HepG2 (cell line): ENCODE data around the gene PRPSAP1. TPM values are rescaled to one million over a fixed set of nuclear protein-coding genes. Genes with fewer than 3 reads are reported as not detected.
A peak's percentile ranks its signal among the peaks of the same experiment; 100 is the strongest.

ENCODE experiments used
- BRD4 ChIP-seq: sonication (generic); formaldehyde crosslinking; IDR thresholded peaks from 2 replicates; pipeline ENCODE4 v1.4.0; 2020; ENCODE audit warnings: missing genetic modification reagents
- CAMTA2 ChIP-seq: sonication (generic); formaldehyde crosslinking; IDR thresholded peaks from 2 replicates; pipeline ENCODE4 v1.4.0; 2020; ENCODE audit warnings: mild to moderate bottlenecking, missing genetic modification reagents, borderline replicate concordance
- FOXP1 ChIP-seq, 2 experiments: fragments of 450-650 bp in 1 of 2; IDR thresholded peaks; 2 replicates each; pipeline ENCODE4 v1.6.1; 2017 to 2018; ENCODE audit warnings: antibody characterized with exemption in 1 of 2
- GATAD1 ChIP-seq: IDR thresholded peaks from 2 replicates; pipeline ENCODE4 v1.6.1; 2016; ENCODE audit warnings: missing genetic modification reagents, missing compliant biosample characterization
- HNRNPL ChIP-seq: fragments of 200-400 bp; formaldehyde crosslinking; IDR thresholded peaks from 2 replicates; pipeline ENCODE4 v1.6.1; 2017; ENCODE audit warnings: mild to moderate bottlenecking, low read depth, low read length
- PAX8 ChIP-seq: sonication (generic); formaldehyde crosslinking; IDR thresholded peaks from 2 replicates; pipeline ENCODE4 v1.8.0; 2022; ENCODE audit warnings: mild to moderate bottlenecking, missing genetic modification reagents, borderline replicate concordance
- PCBP1 ChIP-seq: fragments of 200-400 bp; formaldehyde crosslinking; IDR thresholded peaks from 2 replicates; pipeline ENCODE4 v1.6.1; 2017; ENCODE audit warnings: mild to moderate bottlenecking, low read depth, low read length, borderline replicate concordance
- SOX5 ChIP-seq: IDR thresholded peaks from 2 replicates; pipeline ENCODE4 v1.6.1; 2016; ENCODE audit warnings: borderline replicate concordance
- ZNF205 ChIP-seq: IDR thresholded peaks from 2 replicates; pipeline ENCODE4 v1.6.1; 2018; ENCODE audit warnings: missing biosample characterization, missing genetic modification reagents
- ZNF446 ChIP-seq: sonication (generic); formaldehyde crosslinking; IDR thresholded peaks from 2 replicates; pipeline ENCODE4 v1.5.0; 2020; ENCODE audit warnings: mild to moderate bottlenecking, missing genetic modification reagents
- ZNF678 ChIP-seq: sonication (generic); formaldehyde crosslinking; IDR thresholded peaks from 2 replicates; pipeline ENCODE4 v1.4.0; 2020; ENCODE audit warnings: mild to moderate bottlenecking, missing genetic modification reagents
- ZNF761 ChIP-seq: sonication (generic); formaldehyde crosslinking; conservative IDR thresholded peaks from 2 replicates; pipeline ENCODE4 v1.4.0; 2020; ENCODE audit warnings: mild to moderate bottlenecking, missing genetic modification reagents
- polyA plus RNA-seq, 8 experiments: library from polyadenylated mRNA; depleted of rRNA in 3 of 8; stranded (reverse) in 7 of 8; unstranded in 1 of 8; fragments of >200 nt; fragmentation: Illumina TruSeq in 4 of 8; extraction: Trizol in 4 of 8; gene quantifications; 2 replicates each; pipeline versions ENCODE4 v1.2.1 to v1.2.3, GENCODE V29; 2011 to 2016; ENCODE audit warnings: low read depth in 4 of 8, missing spikeins in 1 of 8, mixed read lengths in 1 of 8; ENCODE audit not compliant: insufficient read depth in 1 of 8
- total RNA-seq, 5 experiments: library from RNA; depleted of rRNA; stranded (reverse); fragments of >200 nt; fragmentation: Illumina TruSeq; extraction: Trizol; gene quantifications; 2 replicates each; pipeline ENCODE4 v1.2.3, GENCODE V29; 2016; ENCODE audit warnings: low read depth in 1 of 5
- TF ChIP-seq, protein P1 (sequence below): IDR thresholded peaks from 2 replicates; pipeline ENCODE4 v1.6.1; 2016; ENCODE audit warnings: control low read depth
- TF ChIP-seq, protein P2 (sequence below): IDR thresholded peaks from 2 replicates; pipeline ENCODE4 v1.6.1; 2012; ENCODE audit warnings: inconsistent platforms
- TF ChIP-seq, protein P3 (sequence below): sonication (generic); formaldehyde crosslinking; IDR thresholded peaks from 2 replicates; pipeline ENCODE4 v1.4.0; 2020; ENCODE audit warnings: missing genetic modification reagents, mild to moderate bottlenecking, borderline replicate concordance
- TF ChIP-seq, protein P4 (sequence below): sonication (generic); formaldehyde crosslinking; IDR thresholded peaks from 2 replicates; pipeline ENCODE4 v1.5.1; 2020; ENCODE audit warnings: missing genetic modification reagents, mild to moderate bottlenecking, borderline replicate concordance
- TF ChIP-seq, protein P5 (sequence below): IDR thresholded peaks from 2 replicates; pipeline ENCODE4 v1.6.1; 2016
- TF ChIP-seq, protein P6 (sequence below): sonication (generic); formaldehyde crosslinking; IDR thresholded peaks from 2 replicates; pipeline ENCODE4 v1.5.0; 2020; ENCODE audit warnings: missing genetic modification reagents
- TF ChIP-seq, protein P7 (sequence below): sonication (generic); formaldehyde crosslinking; IDR thresholded peaks from 2 replicates; pipeline ENCODE4 v1.4.0; 2020; ENCODE audit warnings: mild to moderate bottlenecking, low read depth, missing genetic modification reagents

PRPSAP1 gene
- total and polyA plus RNA-seq, 2 of the 13 experiments (the other 11 are each of a cell fraction or from before 2014, with no cell fraction given), result 91.1 to 314 TPM

DNA sequence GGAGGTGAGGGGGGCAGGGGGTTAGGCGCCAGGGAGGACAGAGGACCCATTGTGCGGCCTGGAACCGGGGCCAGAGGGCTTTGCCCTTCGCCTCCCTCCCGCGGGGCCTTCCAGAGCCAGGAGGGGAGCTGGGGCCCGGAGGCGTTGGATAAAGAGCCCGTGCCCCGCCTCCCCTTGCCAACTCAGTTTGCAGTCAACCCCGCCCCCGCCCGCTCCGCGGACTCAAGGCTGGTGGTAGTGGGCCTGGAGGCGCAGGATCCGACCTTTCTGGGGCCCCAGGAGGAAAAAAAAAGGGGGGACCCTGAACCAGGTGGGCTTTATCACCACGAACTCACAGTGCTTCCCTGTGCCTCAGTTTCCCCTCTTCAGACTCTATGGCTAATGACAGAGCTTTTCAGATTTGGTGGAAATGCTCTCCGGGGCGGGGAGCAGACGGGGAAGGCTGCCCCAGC is 28.7 kb upstream of the PRPSAP1 start (continued):
- TF ChIP-seq PAX8 (CRISPR knock-in tag) (no peak), GATAD1 (CRISPR knock-in tag) (peak; percentile 44; the same call in 1 of the 2 replicates), PCBP1 (peak; percentile 77), CAMTA2 (CRISPR knock-in tag) (no peak; the same call in none of the 2 replicates), ZNF761 (peak; percentile 22; the same call in 1 of the 2 replicates), ZNF205 (CRISPR knock-in tag) (no peak), HNRNPL (peak; percentile 93), ZNF446 (no peak), BRD4 (CRISPR knock-in tag) (no peak), SOX5 (CRISPR knock-in tag) (peak; percentile 83; the same call in 1 of the 2 replicates), ZNF678 (CRISPR knock-in tag) (no peak), FOXP1 (IDR thresholded peaks at IDR 0.05) (no peak), FOXP1 (CRISPR knock-in tag; IDR thresholded peaks at IDR 0.05) (peak; percentile 50; the same call in 1 of the 2 replicates)
- TF ChIP-seq, protein P1, sequence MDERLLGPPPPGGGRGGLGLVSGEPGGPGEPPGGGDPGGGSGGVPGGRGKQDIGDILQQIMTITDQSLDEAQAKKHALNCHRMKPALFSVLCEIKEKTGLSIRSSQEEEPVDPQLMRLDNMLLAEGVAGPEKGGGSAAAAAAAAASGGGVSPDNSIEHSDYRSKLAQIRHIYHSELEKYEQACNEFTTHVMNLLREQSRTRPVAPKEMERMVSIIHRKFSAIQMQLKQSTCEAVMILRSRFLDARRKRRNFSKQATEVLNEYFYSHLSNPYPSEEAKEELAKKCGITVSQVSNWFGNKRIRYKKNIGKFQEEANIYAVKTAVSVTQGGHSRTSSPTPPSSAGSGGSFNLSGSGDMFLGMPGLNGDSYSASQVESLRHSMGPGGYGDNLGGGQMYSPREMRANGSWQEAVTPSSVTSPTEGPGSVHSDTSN, result no peak
- TF ChIP-seq, protein P2, sequence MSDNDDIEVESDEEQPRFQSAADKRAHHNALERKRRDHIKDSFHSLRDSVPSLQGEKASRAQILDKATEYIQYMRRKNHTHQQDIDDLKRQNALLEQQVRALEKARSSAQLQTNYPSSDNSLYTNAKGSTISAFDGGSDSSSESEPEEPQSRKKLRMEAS, result no peak; the same call in 1 of the 2 replicates
- TF ChIP-seq, protein P3, sequence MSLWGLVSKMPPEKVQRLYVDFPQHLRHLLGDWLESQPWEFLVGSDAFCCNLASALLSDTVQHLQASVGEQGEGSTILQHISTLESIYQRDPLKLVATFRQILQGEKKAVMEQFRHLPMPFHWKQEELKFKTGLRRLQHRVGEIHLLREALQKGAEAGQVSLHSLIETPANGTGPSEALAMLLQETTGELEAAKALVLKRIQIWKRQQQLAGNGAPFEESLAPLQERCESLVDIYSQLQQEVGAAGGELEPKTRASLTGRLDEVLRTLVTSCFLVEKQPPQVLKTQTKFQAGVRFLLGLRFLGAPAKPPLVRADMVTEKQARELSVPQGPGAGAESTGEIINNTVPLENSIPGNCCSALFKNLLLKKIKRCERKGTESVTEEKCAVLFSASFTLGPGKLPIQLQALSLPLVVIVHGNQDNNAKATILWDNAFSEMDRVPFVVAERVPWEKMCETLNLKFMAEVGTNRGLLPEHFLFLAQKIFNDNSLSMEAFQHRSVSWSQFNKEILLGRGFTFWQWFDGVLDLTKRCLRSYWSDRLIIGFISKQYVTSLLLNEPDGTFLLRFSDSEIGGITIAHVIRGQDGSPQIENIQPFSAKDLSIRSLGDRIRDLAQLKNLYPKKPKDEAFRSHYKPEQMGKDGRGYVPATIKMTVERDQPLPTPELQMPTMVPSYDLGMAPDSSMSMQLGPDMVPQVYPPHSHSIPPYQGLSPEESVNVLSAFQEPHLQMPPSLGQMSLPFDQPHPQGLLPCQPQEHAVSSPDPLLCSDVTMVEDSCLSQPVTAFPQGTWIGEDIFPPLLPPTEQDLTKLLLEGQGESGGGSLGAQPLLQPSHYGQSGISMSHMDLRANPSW (CRISPR knock-in tag), result peak; percentile 62; the same call in 1 of the 2 replicates
- TF ChIP-seq, protein P4, sequence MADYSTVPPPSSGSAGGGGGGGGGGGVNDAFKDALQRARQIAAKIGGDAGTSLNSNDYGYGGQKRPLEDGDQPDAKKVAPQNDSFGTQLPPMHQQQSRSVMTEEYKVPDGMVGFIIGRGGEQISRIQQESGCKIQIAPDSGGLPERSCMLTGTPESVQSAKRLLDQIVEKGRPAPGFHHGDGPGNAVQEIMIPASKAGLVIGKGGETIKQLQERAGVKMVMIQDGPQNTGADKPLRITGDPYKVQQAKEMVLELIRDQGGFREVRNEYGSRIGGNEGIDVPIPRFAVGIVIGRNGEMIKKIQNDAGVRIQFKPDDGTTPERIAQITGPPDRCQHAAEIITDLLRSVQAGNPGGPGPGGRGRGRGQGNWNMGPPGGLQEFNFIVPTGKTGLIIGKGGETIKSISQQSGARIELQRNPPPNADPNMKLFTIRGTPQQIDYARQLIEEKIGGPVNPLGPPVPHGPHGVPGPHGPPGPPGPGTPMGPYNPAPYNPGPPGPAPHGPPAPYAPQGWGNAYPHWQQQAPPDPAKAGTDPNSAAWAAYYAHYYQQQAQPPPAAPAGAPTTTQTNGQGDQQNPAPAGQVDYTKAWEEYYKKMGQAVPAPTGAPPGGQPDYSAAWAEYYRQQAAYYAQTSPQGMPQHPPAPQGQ, result no peak
- TF ChIP-seq, protein P5, sequence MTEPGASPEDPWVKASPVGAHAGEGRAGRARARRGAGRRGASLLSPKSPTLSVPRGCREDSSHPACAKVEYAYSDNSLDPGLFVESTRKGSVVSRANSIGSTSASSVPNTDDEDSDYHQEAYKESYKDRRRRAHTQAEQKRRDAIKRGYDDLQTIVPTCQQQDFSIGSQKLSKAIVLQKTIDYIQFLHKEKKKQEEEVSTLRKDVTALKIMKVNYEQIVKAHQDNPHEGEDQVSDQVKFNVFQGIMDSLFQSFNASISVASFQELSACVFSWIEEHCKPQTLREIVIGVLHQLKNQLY (CRISPR knock-in tag), result 0 out of 2 replicates have a peak, but pooled peaks have one; percentile 17
- TF ChIP-seq, protein P6, sequence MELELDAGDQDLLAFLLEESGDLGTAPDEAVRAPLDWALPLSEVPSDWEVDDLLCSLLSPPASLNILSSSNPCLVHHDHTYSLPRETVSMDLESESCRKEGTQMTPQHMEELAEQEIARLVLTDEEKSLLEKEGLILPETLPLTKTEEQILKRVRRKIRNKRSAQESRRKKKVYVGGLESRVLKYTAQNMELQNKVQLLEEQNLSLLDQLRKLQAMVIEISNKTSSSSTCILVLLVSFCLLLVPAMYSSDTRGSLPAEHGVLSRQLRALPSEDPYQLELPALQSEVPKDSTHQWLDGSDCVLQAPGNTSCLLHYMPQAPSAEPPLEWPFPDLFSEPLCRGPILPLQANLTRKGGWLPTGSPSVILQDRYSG (CRISPR knock-in tag), result no peak; the same call in 1 of the 2 replicates
- TF ChIP-seq, protein P7, sequence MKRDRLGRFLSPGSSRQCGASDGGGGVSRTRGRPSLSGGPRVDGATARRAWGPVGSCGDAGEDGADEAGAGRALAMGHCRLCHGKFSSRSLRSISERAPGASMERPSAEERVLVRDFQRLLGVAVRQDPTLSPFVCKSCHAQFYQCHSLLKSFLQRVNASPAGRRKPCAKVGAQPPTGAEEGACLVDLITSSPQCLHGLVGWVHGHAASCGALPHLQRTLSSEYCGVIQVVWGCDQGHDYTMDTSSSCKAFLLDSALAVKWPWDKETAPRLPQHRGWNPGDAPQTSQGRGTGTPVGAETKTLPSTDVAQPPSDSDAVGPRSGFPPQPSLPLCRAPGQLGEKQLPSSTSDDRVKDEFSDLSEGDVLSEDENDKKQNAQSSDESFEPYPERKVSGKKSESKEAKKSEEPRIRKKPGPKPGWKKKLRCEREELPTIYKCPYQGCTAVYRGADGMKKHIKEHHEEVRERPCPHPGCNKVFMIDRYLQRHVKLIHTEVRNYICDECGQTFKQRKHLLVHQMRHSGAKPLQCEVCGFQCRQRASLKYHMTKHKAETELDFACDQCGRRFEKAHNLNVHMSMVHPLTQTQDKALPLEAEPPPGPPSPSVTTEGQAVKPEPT, result no peak; the same call in 1 of the 2 replicates
